ENCODE results near the gene SCD5.

Gene SCD5

GRCh38 chr4:82691431-82691830 lies 107.2 kb downstream of the SCD5 start:
- no peak for TF ChIP-seq GABPA (IDR thresholded peaks at IDR 0.05; ENCODE audit: low read depth)
- TF ChIP-seq SPI1 (IDR thresholded peaks at IDR 0.05; ENCODE audit: borderline replicate concordance, low read depth): no peak
- TF ChIP-seq REST (IDR thresholded peaks at IDR 0.05; ENCODE audit: insufficient replicate concordance, low read depth): no peak
- no peak for TF ChIP-seq POLR2AphosphoS5 (IDR thresholded peaks at IDR 0.05; ENCODE audit: low read depth)
- H3K27me3 ChIP-seq (ENCODE audit: insufficient read depth, poor library complexity, severe bottlenecking): peaks cover 9% of the 10 kb centered on the region
- H3K4me3 ChIP-seq (replicated peaks; ENCODE audit: insufficient read depth, low read length): no peak overlapping the region
- no peak for DNase-seq (ENCODE audit: low read depth in 1 of 2, low spot score in 1 of 2)
- no peak overlapping the region for H3K27ac ChIP-seq (replicated peaks)

- DNase-seq (ENCODE audit: low read depth in 1 of 2, low spot score in 1 of 2): no peak
- TF ChIP-seq CTCF (IDR thresholded peaks at IDR 0.05; ENCODE audit: insufficient read depth, low read length): no peak
- TF ChIP-seq POLR2AphosphoS5 (IDR thresholded peaks at IDR 0.05; ENCODE audit: low read depth): no peak
- no peak for TF ChIP-seq SPI1 (IDR thresholded peaks at IDR 0.05; ENCODE audit: borderline replicate concordance, low read depth)
- no peak for TF ChIP-seq GABPA (IDR thresholded peaks at IDR 0.05; ENCODE audit: low read depth)
- TF ChIP-seq REST (IDR thresholded peaks at IDR 0.05; ENCODE audit: insufficient replicate concordance, low read depth): no peak
- Histone ChIP-seq H3K4me3 (replicated peaks; ENCODE audit: insufficient read depth, low read length) (no peak overlapping the region), H3K27me3 (ENCODE audit: insufficient read depth, poor library complexity, severe bottlenecking) (peaks cover 5% of the 10 kb centered on the region), H3K27ac (replicated peaks) (no peak overlapping the region)
Observed at GRCh38 chr4:82688091-82688795, 110.4 kb downstream of the SCD5 start.

GRCh38 chr4:82687531-82687930 lies 111.1 kb downstream of the SCD5 start:
- TF ChIP-seq REST (IDR thresholded peaks at IDR 0.05; ENCODE audit: insufficient replicate concordance, low read depth): no peak
- Histone ChIP-seq H3K4me3 (replicated peaks; ENCODE audit: insufficient read depth, low read length) (no peak overlapping the region), H3K27me3 (ENCODE audit: insufficient read depth, poor library complexity, severe bottlenecking) (peaks cover 5% of the 10 kb centered on the region), H3K27ac (replicated peaks) (no peak overlapping the region)
- no peak for DNase-seq (ENCODE audit: low read depth in 1 of 2, low spot score in 1 of 2)

- Histone ChIP-seq H3K27me3 (ENCODE audit: insufficient read depth, poor library complexity, severe bottlenecking) (no peaks in the 10 kb centered on the region), H3K27ac (replicated peaks) (no peak overlapping the region), H3K4me3 (replicated peaks; ENCODE audit: insufficient read depth, low read length) (no peak overlapping the region)
- no peak for TF ChIP-seq GABPA (IDR thresholded peaks at IDR 0.05; ENCODE audit: low read depth)
- TF ChIP-seq CTCF (IDR thresholded peaks at IDR 0.05; ENCODE audit: insufficient read depth, low read length): no peak
- no peak for TF ChIP-seq SPI1 (IDR thresholded peaks at IDR 0.05; ENCODE audit: borderline replicate concordance, low read depth)
- TF ChIP-seq REST (IDR thresholded peaks at IDR 0.05; ENCODE audit: insufficient replicate concordance, low read depth): no peak
- TF ChIP-seq POLR2AphosphoS5 (IDR thresholded peaks at IDR 0.05; ENCODE audit: low read depth): no peak
- no peak for DNase-seq (ENCODE audit: low read depth in 1 of 2, low spot score in 1 of 2)
Observed at GRCh38 chr4:82681754-82682153, 116.8 kb downstream of the SCD5 start.

Data from HL-60 (cell line).